ENCODE data around the gene PTPRO. TPM values are rescaled to one million over a fixed set of nuclear protein-coding genes. Genes with fewer than 3 reads are reported as not detected.

PTPRO gene
- total and polyA plus RNA-seq, 10 of the 15 experiments (the other 5 are each of a cell fraction or from before 2014, with no cell fraction given): 1.2 to 5.3 (median 3.5) TPM

- in situ Hi-C loops (cut with MboI): no loop called here
- intact Hi-C loops (cut with micrococcal nuclease; ENCODE audit: unreplicated experiment): no loop called here
- no peaks in the 10 kb centered on the region for H3K27me3 ChIP-seq (replicated peaks in 1 of 2; ENCODE audit: control insufficient read depth in 2 of 2, insufficient read depth in 2 of 2, low read length in 1 of 2)
- H2AFZ ChIP-seq (ENCODE audit: control insufficient read depth, low read depth, low read length): peak overlapping the region; percentile 45; the same call in 1 of the 2 replicates
- CTCF ChIA-PET: interaction anchor here (0.6 to 1.8 kb wide), 7 partner anchors 11 to 266 kb away, joined by 3 to 5 read pairs (median 3); no protein-coding TSS in a partner anchor
- H3K4me2 ChIP-seq (ENCODE audit: control insufficient read depth, insufficient read depth): no peak overlapping the region
- FAIRE-seq: no peak
- WGBS (ENCODE audit: insufficient coverage, insufficient replicate concordance, low lambda C conversion rate, missing lambda C conversion rate): 2% methylated on average over 5 of the region's 5 CpGs
- SMC1A ChIA-PET (ENCODE audit: uncharacterized antibody, unreplicated experiment): interaction anchor here (0.7 to 2.3 kb wide), 12 partner anchors 10 to 230 kb away, joined by 3 to 11 read pairs (median 4); partner anchors contain the start of gene EPS8
- DNase-seq (ENCODE audit: low read depth, low spot score): peak; percentile 46
- peak; percentile 91 for ATAC-seq
- no TSS peak for BruUV-seq (replicated peaks)
- H3K79me2 ChIP-seq (ENCODE audit: control insufficient read depth, insufficient read depth, low read length): no peaks in the 10 kb centered on the region
- no peaks in the 10 kb centered on the region for H3K36me3 ChIP-seq (ENCODE audit: control insufficient read depth in 2 of 2, insufficient read depth in 2 of 2, low read length in 1 of 2)
- RAD21 ChIA-PET (ENCODE audit: unreplicated experiment): interaction anchor here (0.8 to 2.4 kb wide), 10 partner anchors 22 to 159 kb away, joined by 3 to 9 read pairs (median 5); partner anchors contain the start of gene EPS8
- H3K9me3 ChIP-seq (replicated peaks; ENCODE audit: control insufficient read depth, insufficient read depth, low read length): no peaks in the 10 kb centered on the region
- H3K9ac ChIP-seq (ENCODE audit: control insufficient read depth, insufficient read depth, low read length): no peak overlapping the region
- H3K27ac ChIP-seq (ENCODE audit: control insufficient read depth, insufficient read depth): no peak overlapping the region
- no peaks in the 10 kb centered on the region for H4K20me1 ChIP-seq (ENCODE audit: control insufficient read depth, insufficient read depth)
- POLR2A ChIA-PET: no interaction called here
- H3K4me3 ChIP-seq: no peak overlapping the region
- no peaks in the 10 kb centered on the region for H3K4me1 ChIP-seq (ENCODE audit: control insufficient read depth, insufficient read depth, low read length)
- peak; percentile 62 for TF ChIP-seq CUX1 (IDR thresholded peaks at IDR 0.05; ENCODE audit: insufficient replicate concordance, low read depth, low read length)
- no peak for TF ChIP-seq POLR2AphosphoS2 (IDR thresholded peaks at IDR 0.05; ENCODE audit: low read depth, low read length)
- TF ChIP-seq EGR1 (IDR thresholded peaks at IDR 0.05; ENCODE audit: borderline replicate concordance in 1 of 2, low read depth in 2 of 2, low read length in 2 of 2): no peak
- TF ChIP-seq PAX8 (IDR thresholded peaks at IDR 0.05): no peak
- no peak for TF ChIP-seq JUNB (IDR thresholded peaks at IDR 0.05)
- TF ChIP-seq NFYB (IDR thresholded peaks at IDR 0.05; ENCODE audit: insufficient read depth, low read depth, low read length): no peak
- no peak; a peak in 1 of 4 replicates for TF ChIP-seq BHLHE40 (IDR thresholded peaks at IDR 0.05; ENCODE audit: borderline replicate concordance in 1 of 2, low read depth in 2 of 2, low read length in 1 of 2)
- 0 out of 2 replicates have a peak, but pooled peaks have one; percentile 19 for TF ChIP-seq ZNF687 (IDR thresholded peaks at IDR 0.05)
- no peak for TF ChIP-seq PML (IDR thresholded peaks at IDR 0.05; ENCODE audit: low read length)
- peak; percentile 97 for TF ChIP-seq NR2F1 (conservative IDR thresholded peaks at IDR 0.05)
- 0 out of 2 replicates have a peak, but pooled peaks have one; percentile 48 for TF ChIP-seq ATF2 (IDR thresholded peaks at IDR 0.05; ENCODE audit: low read length)
- no peak for TF ChIP-seq SREBF1 (IDR thresholded peaks at IDR 0.05; ENCODE audit: low read length)
- TF ChIP-seq CREB1 (IDR thresholded peaks at IDR 0.05; ENCODE audit: low read depth): no peak
- no peak for TF ChIP-seq CEBPB (IDR thresholded peaks at IDR 0.05; ENCODE audit: borderline replicate concordance in 1 of 2, low read depth in 2 of 2, low read length in 2 of 2)
Observed at GRCh38 chr12:15629108-15629507, 306.8 kb downstream of the PTPRO start.

Measured in GM12878 (cell line).